CD4-positive, alpha-beta T cell treated with Interleukin-15 for 1 hour (primary cell): ENCODE results near the gene ENTPD1.
A peak's percentile ranks its signal among the peaks of the same experiment; 100 is the strongest.
"Not testable (repeated sequence)": the region's sequence is repeated elsewhere in the genome, so short reads cannot be mapped to it uniquely, and the experiment has no call there.

Experiments
- DNase-seq: peaks from one replicate; pipeline ENCODE4 v3.0.0-alpha.2; 2020

Gene ENTPD1

GRCh38 chr10:95872158-95872711 is 116.3 kb downstream of the ENTPD1 start:
- DNase-seq, result no peak

GRCh38 chr10:95873139-95873538 is 117.2 kb downstream of the ENTPD1 start:
- DNase-seq, result no peak

- DNase-seq, result no peak
Observed at GRCh38 chr10:95873651-95874050, 117.7 kb downstream of the ENTPD1 start.

GRCh38 chr10:95874783-95875182 is 118.8 kb downstream of the ENTPD1 start:
- DNase-seq, result not testable (repeated sequence)

- no peak for DNase-seq
Observed at GRCh38 chr10:95876756-95877155, 120.8 kb downstream of the ENTPD1 start.

- DNase-seq, result no peak
Observed at GRCh38 chr10:95877881-95878280, 121.9 kb downstream of the ENTPD1 start.

GRCh38 chr10:95880704-95881103 is 124.7 kb downstream of the ENTPD1 start:
- no peak for DNase-seq

GRCh38 chr10:95881316-95881715 is 125.4 kb downstream of the ENTPD1 start:
- DNase-seq, result no peak

- no peak for DNase-seq
Observed at GRCh38 chr10:95889830-95890229, 133.9 kb downstream of the ENTPD1 start.

- DNase-seq, result no peak
Observed at GRCh38 chr10:95896071-95896850, 140.3 kb downstream of the ENTPD1 start.

- DNase-seq, result not testable (repeated sequence)
Observed at GRCh38 chr10:95905897-95906580, 150.1 kb downstream of the ENTPD1 start.

- DNase-seq, result no peak
Observed at GRCh38 chr10:95906677-95907455, 150.9 kb downstream of the ENTPD1 start.

- peak; percentile 55 for DNase-seq
Observed at GRCh38 chr10:95907456-95908253, 151.7 kb downstream of the ENTPD1 start, which contains the start of gene CC2D2B. Gene CC2D2B, plus strand, starts transcription at chr10:95907975. Its CDS starts 3,349 bp downstream, at chr10:95911324.

- no peak for DNase-seq
Observed at GRCh38 chr10:95908450-95908849, 152.5 kb downstream of the ENTPD1 start.

GRCh38 chr10:95909561-95909960 is 153.6 kb downstream of the ENTPD1 start:
- no peak for DNase-seq

- DNase-seq, result not testable (repeated sequence)
Observed at GRCh38 chr10:95916039-95916438, 160.1 kb downstream of the ENTPD1 start.
